SK-N-MC (cell line): ENCODE results near the gene BLM.

Source experiments
- EZH2 ChIP-seq: fragments of 200-600 bp; sonication (generic); IDR thresholded peaks from one replicate; pipeline ENCODE4 v1.6.1; 2017; ENCODE audit warnings: antibody characterized with exemption
- POLR2AphosphoS5 ChIP-seq: IDR thresholded peaks from 2 replicates; pipeline ENCODE4 v1.6.1; 2012; ENCODE audit warnings: mild to moderate bottlenecking, low read depth, low read length, borderline replicate concordance

DNA sequence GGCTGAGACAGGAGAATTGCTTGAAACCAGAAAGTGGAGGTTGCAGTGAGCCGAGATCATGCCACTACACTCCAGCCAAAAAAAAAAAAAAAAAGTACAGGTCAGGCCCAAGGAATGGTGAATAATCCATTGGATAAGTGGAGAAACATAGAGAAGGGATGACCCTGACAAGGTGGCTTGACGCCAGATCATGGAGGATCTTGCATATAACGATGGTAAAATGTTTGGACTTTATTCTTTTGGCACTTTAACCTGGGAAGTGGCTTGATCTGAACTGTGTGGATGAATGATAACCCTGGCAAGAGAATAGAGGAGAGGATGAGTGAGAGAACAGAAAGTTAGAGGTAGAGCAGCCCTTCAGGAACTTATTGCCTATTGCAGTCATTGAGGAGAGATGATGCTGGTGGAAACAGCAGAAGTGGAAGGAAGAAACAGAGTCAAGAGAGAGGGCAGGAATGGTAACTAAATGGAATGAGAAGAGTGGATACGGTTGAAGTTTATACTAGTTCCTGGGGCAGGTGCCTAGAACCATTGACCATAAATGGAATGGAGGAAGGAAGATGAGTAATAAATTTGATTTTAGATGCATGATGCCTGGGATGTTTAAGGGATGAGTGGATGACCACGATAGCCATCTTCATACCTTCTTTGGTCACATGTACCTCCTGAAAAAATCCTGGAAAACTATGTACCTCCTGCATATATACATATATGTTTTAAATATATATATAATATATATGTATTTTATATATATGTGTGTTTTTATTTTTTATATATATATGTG, 57.8 kb downstream of the BLM start:
- TF ChIP-seq EZH2 = no peak
- no peak for TF ChIP-seq POLR2AphosphoS5
